ENCODE results near the gene PIP4K2A.
"Not testable (repeated sequence)": the region's sequence is repeated elsewhere in the genome, so short reads cannot be mapped to it uniquely, and the experiment has no call there.

PIP4K2A gene

DNA sequence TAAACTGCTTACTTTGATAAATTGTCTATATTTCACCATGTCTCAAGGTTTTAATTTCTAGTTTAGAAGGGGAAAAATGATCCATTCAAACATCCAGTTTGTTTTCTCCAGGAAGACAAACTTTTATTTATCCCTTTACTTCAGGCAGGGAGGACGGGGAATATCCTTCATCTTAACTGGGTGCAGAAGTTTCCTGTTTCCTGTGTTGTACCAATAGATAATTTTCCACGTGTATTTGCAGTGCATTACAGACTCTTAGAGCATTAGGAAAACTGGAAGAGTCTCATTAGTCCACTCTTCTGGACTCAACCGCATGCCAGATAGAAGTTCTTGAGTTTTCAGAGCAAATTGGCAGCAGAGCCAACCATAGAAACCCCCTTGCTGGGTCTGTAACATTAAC lies 39.4 kb upstream of the PIP4K2A start:
- Histone ChIP-seq H3K36me3 (ENCODE audit: control insufficient read depth, insufficient read depth, low read length) (no peaks in the 10 kb centered on the region), H3K4me3 (replicated peaks; ENCODE audit: low read depth, low read length) (no peak overlapping the region), H3K27me3 (replicated peaks; ENCODE audit: control insufficient read depth, insufficient read depth, low read length) (no peaks in the 10 kb centered on the region)
- no peak for DNase-seq (ENCODE audit: extremely low read depth, insufficient read length)
- TF ChIP-seq, protein P1, sequence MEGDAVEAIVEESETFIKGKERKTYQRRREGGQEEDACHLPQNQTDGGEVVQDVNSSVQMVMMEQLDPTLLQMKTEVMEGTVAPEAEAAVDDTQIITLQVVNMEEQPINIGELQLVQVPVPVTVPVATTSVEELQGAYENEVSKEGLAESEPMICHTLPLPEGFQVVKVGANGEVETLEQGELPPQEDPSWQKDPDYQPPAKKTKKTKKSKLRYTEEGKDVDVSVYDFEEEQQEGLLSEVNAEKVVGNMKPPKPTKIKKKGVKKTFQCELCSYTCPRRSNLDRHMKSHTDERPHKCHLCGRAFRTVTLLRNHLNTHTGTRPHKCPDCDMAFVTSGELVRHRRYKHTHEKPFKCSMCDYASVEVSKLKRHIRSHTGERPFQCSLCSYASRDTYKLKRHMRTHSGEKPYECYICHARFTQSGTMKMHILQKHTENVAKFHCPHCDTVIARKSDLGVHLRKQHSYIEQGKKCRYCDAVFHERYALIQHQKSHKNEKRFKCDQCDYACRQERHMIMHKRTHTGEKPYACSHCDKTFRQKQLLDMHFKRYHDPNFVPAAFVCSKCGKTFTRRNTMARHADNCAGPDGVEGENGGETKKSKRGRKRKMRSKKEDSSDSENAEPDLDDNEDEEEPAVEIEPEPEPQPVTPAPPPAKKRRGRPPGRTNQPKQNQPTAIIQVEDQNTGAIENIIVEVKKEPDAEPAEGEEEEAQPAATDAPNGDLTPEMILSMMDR (IDR thresholded peaks at IDR 0.05; ENCODE audit: insufficient read depth, low read length, poor library complexity, severe bottlenecking): no peak

DNA sequence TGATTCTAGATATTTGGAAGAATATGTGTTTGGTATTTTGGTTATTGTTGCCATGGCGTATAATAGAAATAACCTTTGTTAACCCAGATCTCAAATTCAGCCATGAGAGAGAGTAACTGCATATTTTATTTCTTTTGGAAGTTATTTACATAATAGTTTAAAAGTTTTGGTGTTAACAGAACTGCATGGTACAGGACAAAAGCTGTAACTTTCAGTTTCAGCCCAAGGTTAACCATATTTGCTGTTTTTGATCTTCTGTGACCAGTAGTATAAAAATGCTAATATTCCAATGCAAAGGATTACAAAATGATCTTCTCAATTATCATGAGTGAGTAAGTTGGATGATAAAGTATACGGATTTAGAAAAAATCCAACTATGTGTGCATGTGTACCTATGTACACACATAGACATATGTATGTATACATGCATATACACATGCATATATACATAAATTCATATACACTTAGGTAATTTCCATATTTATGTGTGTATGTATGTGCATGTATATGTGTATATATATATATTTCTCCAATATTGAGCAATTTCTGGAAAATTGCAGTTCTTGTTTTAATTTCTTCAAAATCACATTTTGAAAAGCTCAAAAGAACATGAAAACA lies 38.0 kb upstream of the PIP4K2A start:
- no peaks in the 10 kb centered on the region for H3K27me3 ChIP-seq (replicated peaks; ENCODE audit: control insufficient read depth, insufficient read depth, low read length)
- TF ChIP-seq, protein P1 (IDR thresholded peaks at IDR 0.05; ENCODE audit: insufficient read depth, low read length, poor library complexity, severe bottlenecking): no peak
- H3K36me3 ChIP-seq (ENCODE audit: control insufficient read depth, insufficient read depth, low read length): no peaks in the 10 kb centered on the region
- DNase-seq (ENCODE audit: extremely low read depth, insufficient read length): no peak
- H3K4me3 ChIP-seq (replicated peaks; ENCODE audit: low read depth, low read length): no peak overlapping the region

DNA sequence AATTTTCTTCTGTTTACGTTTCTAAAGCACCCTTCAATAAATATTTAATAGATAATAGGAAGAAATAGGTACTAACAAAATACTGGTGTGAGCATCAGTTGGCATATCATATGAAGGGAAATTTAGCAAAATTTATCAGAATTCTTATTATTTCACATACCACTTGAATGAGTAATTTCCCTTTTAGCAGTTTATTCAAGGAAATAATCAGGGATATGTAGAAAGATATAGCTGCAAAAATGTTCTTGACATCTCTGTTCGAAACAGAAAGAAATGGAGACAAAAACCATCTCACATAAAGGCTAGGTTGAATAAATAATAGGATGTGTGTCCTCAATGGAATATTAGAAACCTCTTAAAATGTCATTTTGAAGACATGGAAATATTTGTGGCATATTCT lies 35.8 kb upstream of the PIP4K2A start:
- Histone ChIP-seq H3K4me3 (replicated peaks; ENCODE audit: low read depth, low read length) (no peak overlapping the region), H3K36me3 (ENCODE audit: control insufficient read depth, insufficient read depth, low read length) (no peaks in the 10 kb centered on the region), H3K27me3 (replicated peaks; ENCODE audit: control insufficient read depth, insufficient read depth, low read length) (no peaks in the 10 kb centered on the region)
- TF ChIP-seq, protein P1 (IDR thresholded peaks at IDR 0.05; ENCODE audit: insufficient read depth, low read length, poor library complexity, severe bottlenecking): no peak
- DNase-seq (ENCODE audit: extremely low read depth, insufficient read length): no peak

DNA sequence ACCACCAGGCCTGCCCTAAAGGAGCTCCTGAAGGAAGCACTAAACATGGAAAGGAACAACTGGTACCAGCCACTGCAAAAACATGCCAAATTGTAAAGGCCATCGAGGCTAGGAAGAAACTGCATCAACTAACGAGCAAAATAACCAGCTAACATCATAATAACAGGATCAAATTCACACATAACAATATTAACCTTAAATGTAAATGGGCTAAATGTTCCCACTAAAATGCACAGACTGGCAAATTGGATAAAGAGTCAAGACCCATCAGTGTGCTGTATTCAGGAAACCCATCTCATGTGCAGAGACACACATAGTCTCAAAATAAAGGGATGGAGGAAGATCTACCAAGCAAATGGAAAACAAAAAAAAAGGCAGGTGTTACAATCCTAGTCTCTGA lies 30.5 kb upstream of the PIP4K2A start:
- H3K27me3 ChIP-seq (replicated peaks; ENCODE audit: control insufficient read depth, insufficient read depth, low read length); H3K36me3 ChIP-seq (ENCODE audit: control insufficient read depth, insufficient read depth, low read length): not testable (repeated sequence)

DNA sequence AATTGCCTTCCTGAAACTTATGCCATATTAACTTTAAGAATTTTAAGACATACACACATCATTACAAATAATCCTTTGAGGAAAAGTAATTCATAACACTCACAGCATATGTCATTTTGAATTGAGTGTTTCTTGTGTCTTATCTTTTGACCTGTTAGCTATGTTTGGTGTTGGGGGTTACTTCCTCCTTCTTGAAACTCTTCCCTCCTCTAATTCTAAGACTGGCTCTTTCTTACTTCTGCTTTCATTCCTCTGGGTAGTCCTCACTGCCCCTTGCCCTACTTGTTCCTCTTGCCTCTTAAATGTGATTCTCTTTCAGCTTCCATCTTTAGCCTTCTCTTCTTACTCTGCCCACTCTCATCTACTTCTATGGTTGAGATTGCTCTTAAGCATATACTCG lies 28.3 kb upstream of the PIP4K2A start:
- Histone ChIP-seq H3K27me3 (replicated peaks; ENCODE audit: control insufficient read depth, insufficient read depth, low read length) (no peaks in the 10 kb centered on the region), H3K4me3 (replicated peaks; ENCODE audit: low read depth, low read length) (no peak overlapping the region), H3K36me3 (ENCODE audit: control insufficient read depth, insufficient read depth, low read length) (no peaks in the 10 kb centered on the region)
- TF ChIP-seq, protein P1 (IDR thresholded peaks at IDR 0.05; ENCODE audit: insufficient read depth, low read length, poor library complexity, severe bottlenecking): no peak
- peak; percentile 39 for DNase-seq (ENCODE audit: extremely low read depth, insufficient read length)

More for the DNA sequence above, 30.5 kb upstream of the PIP4K2A start:
- H3K4me3 ChIP-seq (replicated peaks; ENCODE audit: low read depth, low read length); DNase-seq (ENCODE audit: extremely low read depth, insufficient read length): not testable (repeated sequence)

DNA sequence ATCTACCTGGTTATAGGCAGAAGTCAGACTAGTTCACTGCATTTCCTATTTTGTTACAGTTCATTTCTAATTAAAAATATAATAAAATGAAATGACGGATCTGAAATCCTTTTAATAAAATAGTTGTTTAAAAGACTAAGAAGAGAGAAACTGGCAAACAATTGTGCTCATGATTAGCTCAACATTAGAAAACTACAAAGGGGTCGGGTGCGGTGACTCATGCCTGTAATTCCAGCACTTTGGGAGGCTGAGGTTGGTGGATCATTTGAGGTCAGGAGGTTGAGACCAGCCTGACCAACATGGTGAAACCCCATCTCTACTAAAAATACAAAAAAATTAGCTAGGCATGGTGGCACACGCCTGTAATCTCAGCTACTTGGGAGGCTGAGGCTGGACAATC lies 27.3 kb upstream of the PIP4K2A start:
- H3K36me3 ChIP-seq (ENCODE audit: control insufficient read depth, insufficient read depth, low read length); DNase-seq (ENCODE audit: extremely low read depth, insufficient read length); H3K4me3 ChIP-seq (replicated peaks; ENCODE audit: low read depth, low read length); H3K27me3 ChIP-seq (replicated peaks; ENCODE audit: control insufficient read depth, insufficient read depth, low read length): not testable (repeated sequence)

DNA sequence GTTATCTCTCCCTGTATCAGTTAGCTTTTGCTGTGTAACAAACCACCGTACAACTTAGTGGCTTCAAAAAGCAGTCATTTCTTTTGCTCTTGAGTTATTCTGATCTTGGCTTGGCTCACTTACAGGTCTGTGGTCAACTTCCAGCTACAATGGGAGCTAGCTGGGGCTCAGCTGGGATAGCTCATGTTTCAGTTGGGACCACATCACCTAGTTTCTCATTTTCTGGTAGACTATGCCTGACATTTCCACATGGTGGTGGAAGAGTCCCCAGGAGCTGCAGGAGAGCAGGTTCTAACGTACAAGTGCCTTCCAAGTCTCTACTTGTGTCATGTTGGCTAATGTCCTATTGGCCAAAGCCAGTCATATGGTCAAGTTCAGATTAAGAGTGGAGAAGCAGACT lies 25.8 kb upstream of the PIP4K2A start:
- TF ChIP-seq, protein P1 (IDR thresholded peaks at IDR 0.05; ENCODE audit: insufficient read depth, low read length, poor library complexity, severe bottlenecking): no peak
- no peak for DNase-seq (ENCODE audit: extremely low read depth, insufficient read length)

More for the DNA sequence above, 25.8 kb upstream of the PIP4K2A start:
- H3K36me3 ChIP-seq (ENCODE audit: control insufficient read depth, insufficient read depth, low read length): no peaks in the 10 kb centered on the region
- no peak overlapping the region for H3K4me3 ChIP-seq (replicated peaks; ENCODE audit: low read depth, low read length)
- H3K27me3 ChIP-seq (replicated peaks; ENCODE audit: control insufficient read depth, insufficient read depth, low read length): no peaks in the 10 kb centered on the region
